Thyroid gland (tissue), 4 donors: ENCODE measurements around the gene ZNF326.

Source experiments
- POLR2A ChIP-seq, 2 donors: fragments of 450-650 bp; IDR thresholded peaks; one replicate each; pipeline ENCODE4 v1.6.1; 2017; ENCODE audit warnings: antibody characterized with exemption in 2 of 2, mild to moderate bottlenecking in 2 of 2, moderate library complexity in 1 of 2
- TF ChIP-seq, protein P1 (sequence below), 6 experiments: fragments of 200-600 bp in 3 of 6; fragments of 450-650 bp in 3 of 6; sonication (generic) in 3 of 6; IDR thresholded peaks; one replicate each; pipeline ENCODE4 v1.5.1; 2016 to 2019; ENCODE audit warnings: antibody characterized with exemption in 6 of 6, mild to moderate bottlenecking in 2 of 6, inconsistent platforms in 1 of 6, moderate library complexity in 1 of 6

GRCh38 chr1:90012300-90012699 is 17.4 kb downstream of the ZNF326 start:
- TF ChIP-seq, protein P1, sequence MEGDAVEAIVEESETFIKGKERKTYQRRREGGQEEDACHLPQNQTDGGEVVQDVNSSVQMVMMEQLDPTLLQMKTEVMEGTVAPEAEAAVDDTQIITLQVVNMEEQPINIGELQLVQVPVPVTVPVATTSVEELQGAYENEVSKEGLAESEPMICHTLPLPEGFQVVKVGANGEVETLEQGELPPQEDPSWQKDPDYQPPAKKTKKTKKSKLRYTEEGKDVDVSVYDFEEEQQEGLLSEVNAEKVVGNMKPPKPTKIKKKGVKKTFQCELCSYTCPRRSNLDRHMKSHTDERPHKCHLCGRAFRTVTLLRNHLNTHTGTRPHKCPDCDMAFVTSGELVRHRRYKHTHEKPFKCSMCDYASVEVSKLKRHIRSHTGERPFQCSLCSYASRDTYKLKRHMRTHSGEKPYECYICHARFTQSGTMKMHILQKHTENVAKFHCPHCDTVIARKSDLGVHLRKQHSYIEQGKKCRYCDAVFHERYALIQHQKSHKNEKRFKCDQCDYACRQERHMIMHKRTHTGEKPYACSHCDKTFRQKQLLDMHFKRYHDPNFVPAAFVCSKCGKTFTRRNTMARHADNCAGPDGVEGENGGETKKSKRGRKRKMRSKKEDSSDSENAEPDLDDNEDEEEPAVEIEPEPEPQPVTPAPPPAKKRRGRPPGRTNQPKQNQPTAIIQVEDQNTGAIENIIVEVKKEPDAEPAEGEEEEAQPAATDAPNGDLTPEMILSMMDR (IDR thresholded peaks at IDR 0.05): no peak
- TF ChIP-seq POLR2A (IDR thresholded peaks at IDR 0.05): no peak
